Peyer's patch (tissue), 4 donors: ENCODE data around the gene NPPC. TPM values are rescaled to one million over a fixed set of nuclear protein-coding genes. Genes with fewer than 3 reads are reported as not detected.
"Not testable (repeated sequence)": the region's sequence is repeated elsewhere in the genome, so short reads cannot be mapped to it uniquely, and the experiment has no call there.

ENCODE experiments used
- DNase-seq, 3 donors: peaks; one replicate each; pipeline ENCODE4 v3.0.0-alpha.2; 2017 to 2019
- H3K27ac ChIP-seq, 4 donors: fragments of 200-600 bp; sonication (generic); one replicate each; pipeline ENCODE4 v1.5.1; 2016 to 2019
- H3K27me3 ChIP-seq, 2 donors: fragments of 200-600 bp; sonication (generic); one replicate each; pipeline ENCODE4 v1.5.1; 2019
- H3K36me3 ChIP-seq, 3 donors: fragments of 200-600 bp; sonication (generic); one replicate each; pipeline ENCODE4 v1.5.1; 2016 to 2019
- H3K4me1 ChIP-seq, 4 donors: fragments of 200-600 bp; sonication (generic); one replicate each; pipeline ENCODE4 v1.5.1; 2016 to 2019
- H3K4me3 ChIP-seq, 4 donors: fragments of 200-600 bp; sonication (generic); 1 replicate in 3 of 4; 2 replicates in 1 of 4; pipeline ENCODE4 v1.5.1; 2016 to 2019; ENCODE audit warnings: mild to moderate bottlenecking in 1 of 4
- H3K9me3 ChIP-seq, 4 donors: fragments of 200-600 bp; sonication (generic); one replicate each; pipeline ENCODE4 v1.5.1; 2016 to 2019; ENCODE audit warnings: mild to moderate bottlenecking in 1 of 4
- POLR2A ChIP-seq, 2 donors: fragments of 450-650 bp; IDR thresholded peaks; one replicate each; pipeline ENCODE4 v1.5.1; 2017; ENCODE audit warnings: antibody characterized with exemption in 2 of 2, mild to moderate bottlenecking in 2 of 2, moderate library complexity in 2 of 2
- total RNA-seq, 4 donors: library from RNA; depleted of rRNA; stranded (reverse); fragments of >200 nt; gene quantifications; one replicate each; pipeline ENCODE4 v1.1.0, GENCODE V29; 2016
- TF ChIP-seq, protein P1 (sequence below), 6 experiments: fragments of 450-650 bp in 4 of 6; fragments of 200-600 bp in 2 of 6; sonication (generic) in 1 of 6; IDR thresholded peaks; one replicate each; pipeline ENCODE4 v1.5.1; 2017 to 2019; ENCODE audit warnings: antibody characterized with exemption in 6 of 6, mild to moderate bottlenecking in 3 of 6, moderate library complexity in 1 of 6

The NPPC gene
- total RNA-seq, 4 donors from 2014 or later = not detected

DNA sequence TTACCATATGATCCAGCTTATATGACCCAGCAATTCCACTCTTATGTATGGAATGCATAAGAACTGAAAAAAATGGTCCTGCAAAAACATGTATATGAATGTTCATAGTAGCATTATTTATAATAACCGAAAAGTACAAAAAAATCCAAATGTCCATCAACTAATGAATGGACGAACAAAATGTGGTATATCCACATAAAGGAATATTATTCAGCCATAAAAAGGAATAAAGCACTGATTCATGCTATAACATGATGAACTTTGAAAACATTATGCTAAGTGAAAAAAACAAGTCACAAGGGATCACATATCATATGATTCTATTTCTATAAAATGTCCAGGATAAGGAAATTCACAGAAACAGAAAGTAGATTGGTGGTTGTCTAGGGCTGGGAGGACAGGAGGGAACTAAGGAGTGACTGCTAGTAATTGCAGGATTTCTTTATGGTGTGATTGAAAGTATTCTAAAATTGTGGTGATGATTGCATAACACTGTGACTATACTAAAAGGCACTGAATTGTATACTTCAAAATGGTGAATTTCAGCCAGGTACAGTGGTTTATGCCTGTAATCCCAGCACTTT is 25.3 kb upstream of the NPPC start:
- Histone ChIP-seq H3K27ac (no peak overlapping the region), H3K4me3 (no peak overlapping the region), H3K36me3 (no peaks in the 10 kb centered on the region), H3K4me1 (no peaks in the 10 kb centered on the region), H3K9me3 (no peaks in the 10 kb centered on the region), H3K27me3 (no peaks in the 10 kb centered on the region)
- TF ChIP-seq, protein P1, sequence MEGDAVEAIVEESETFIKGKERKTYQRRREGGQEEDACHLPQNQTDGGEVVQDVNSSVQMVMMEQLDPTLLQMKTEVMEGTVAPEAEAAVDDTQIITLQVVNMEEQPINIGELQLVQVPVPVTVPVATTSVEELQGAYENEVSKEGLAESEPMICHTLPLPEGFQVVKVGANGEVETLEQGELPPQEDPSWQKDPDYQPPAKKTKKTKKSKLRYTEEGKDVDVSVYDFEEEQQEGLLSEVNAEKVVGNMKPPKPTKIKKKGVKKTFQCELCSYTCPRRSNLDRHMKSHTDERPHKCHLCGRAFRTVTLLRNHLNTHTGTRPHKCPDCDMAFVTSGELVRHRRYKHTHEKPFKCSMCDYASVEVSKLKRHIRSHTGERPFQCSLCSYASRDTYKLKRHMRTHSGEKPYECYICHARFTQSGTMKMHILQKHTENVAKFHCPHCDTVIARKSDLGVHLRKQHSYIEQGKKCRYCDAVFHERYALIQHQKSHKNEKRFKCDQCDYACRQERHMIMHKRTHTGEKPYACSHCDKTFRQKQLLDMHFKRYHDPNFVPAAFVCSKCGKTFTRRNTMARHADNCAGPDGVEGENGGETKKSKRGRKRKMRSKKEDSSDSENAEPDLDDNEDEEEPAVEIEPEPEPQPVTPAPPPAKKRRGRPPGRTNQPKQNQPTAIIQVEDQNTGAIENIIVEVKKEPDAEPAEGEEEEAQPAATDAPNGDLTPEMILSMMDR (IDR thresholded peaks at IDR 0.05) = no peak
- TF ChIP-seq POLR2A (IDR thresholded peaks at IDR 0.05) = no peak
- DNase-seq = no peak

DNA sequence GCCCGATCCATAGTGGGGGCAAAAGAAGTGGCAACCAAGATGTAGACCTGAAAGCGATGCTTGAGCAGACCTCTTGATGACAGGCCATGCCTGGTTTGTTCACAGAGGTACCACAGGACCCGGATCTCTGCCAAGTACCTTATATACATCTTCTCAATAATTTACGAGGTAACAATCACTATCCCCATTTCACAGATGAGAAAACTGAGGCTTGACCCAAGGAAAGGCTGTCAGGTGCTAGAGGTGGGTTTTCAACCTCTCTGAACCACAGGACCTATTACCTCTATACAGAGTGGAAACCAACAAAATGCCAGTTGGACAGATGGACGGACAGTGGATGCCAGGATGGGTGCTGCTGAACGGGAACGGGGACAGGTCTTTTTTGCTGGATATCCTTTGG is 21.5 kb upstream of the NPPC start:
- no peak overlapping the region for H3K27ac ChIP-seq
- no peak for DNase-seq
- H3K4me1 ChIP-seq = no peaks in the 10 kb centered on the region
- H3K27me3 ChIP-seq = no peaks in the 10 kb centered on the region
- no peak overlapping the region for H3K4me3 ChIP-seq
- TF ChIP-seq POLR2A (IDR thresholded peaks at IDR 0.05) = no peak
- TF ChIP-seq, protein P1 (IDR thresholded peaks at IDR 0.05) = no peak
- H3K36me3 ChIP-seq = no peaks in the 10 kb centered on the region
- no peaks in the 10 kb centered on the region for H3K9me3 ChIP-seq

GRCh38 chr2:231947112-231947511 is 20.9 kb upstream of the NPPC start:
- not testable (repeated sequence) for H3K27ac ChIP-seq, H3K4me1 ChIP-seq, H3K27me3 ChIP-seq, H3K9me3 ChIP-seq, H3K4me3 ChIP-seq, DNase-seq, H3K36me3 ChIP-seq

GRCh38 chr2:231946241-231946814 is 20.1 kb upstream of the NPPC start:
- no peaks in the 10 kb centered on the region for H3K4me1 ChIP-seq
- no peak for TF ChIP-seq POLR2A (IDR thresholded peaks at IDR 0.05)
- TF ChIP-seq, protein P1 (IDR thresholded peaks at IDR 0.05) = no peak
- H3K9me3 ChIP-seq = no peaks in the 10 kb centered on the region
- no peak for DNase-seq
- H3K36me3 ChIP-seq = no peaks in the 10 kb centered on the region
- no peak overlapping the region for H3K4me3 ChIP-seq
- H3K27me3 ChIP-seq = no peaks in the 10 kb centered on the region
- H3K27ac ChIP-seq = no peak overlapping the region

DNA sequence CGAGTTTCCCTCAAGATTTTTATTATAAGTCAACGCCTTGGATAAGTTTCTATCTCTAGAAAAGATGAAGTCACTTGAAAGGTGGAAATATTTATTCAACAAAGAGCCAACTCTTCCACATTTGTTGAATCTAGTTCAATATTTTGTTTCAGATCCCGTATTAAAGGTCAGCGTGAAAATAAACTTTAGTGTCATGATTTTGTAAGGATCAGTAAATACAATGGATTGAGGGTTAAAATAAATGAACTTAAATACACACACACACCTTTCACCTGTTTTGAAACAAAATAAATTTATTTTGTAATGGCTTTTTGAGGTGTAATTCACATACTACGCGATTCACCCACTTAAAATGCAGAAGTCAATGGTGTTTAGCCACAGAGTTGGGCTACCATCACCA is 16.0 kb upstream of the NPPC start:
- Histone ChIP-seq H3K36me3 (no peaks in the 10 kb centered on the region), H3K4me1 (no peaks in the 10 kb centered on the region), H3K27me3 (no peaks in the 10 kb centered on the region), H3K27ac (no peak overlapping the region), H3K9me3 (no peaks in the 10 kb centered on the region), H3K4me3 (no peak overlapping the region)
- no peak for DNase-seq
- TF ChIP-seq, protein P1 (IDR thresholded peaks at IDR 0.05) = no peak
- TF ChIP-seq POLR2A (IDR thresholded peaks at IDR 0.05) = no peak

DNA sequence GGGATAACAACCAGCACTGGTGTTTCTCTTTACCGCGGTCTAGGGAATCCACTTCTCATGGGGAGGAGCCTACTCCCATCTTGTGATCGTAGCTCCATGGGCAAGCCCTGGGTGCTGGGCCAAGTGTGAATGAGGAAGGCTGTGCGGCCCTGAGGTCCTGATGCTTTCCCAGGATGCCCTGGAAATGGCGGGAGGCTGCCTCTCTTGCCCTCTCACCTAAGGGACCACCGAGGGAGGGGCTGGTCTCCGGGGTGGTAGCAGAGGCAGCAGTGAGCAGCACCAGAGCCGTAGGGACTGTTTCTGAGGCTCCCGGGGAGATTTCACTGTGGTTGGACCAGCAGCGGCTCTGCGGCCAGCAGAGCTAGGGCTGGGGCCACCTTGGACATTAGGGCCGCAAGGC is 15.5 kb upstream of the NPPC start:
- no peaks in the 10 kb centered on the region for H3K4me1 ChIP-seq
- H3K27ac ChIP-seq = no peak overlapping the region
- no peaks in the 10 kb centered on the region for H3K27me3 ChIP-seq
- no peak for DNase-seq
- H3K36me3 ChIP-seq = no peaks in the 10 kb centered on the region
- no peak for TF ChIP-seq POLR2A (IDR thresholded peaks at IDR 0.05)
- TF ChIP-seq, protein P1 (IDR thresholded peaks at IDR 0.05) = no peak
- no peaks in the 10 kb centered on the region for H3K9me3 ChIP-seq
- H3K4me3 ChIP-seq = no peak overlapping the region
